ENCODE results near the gene TAGAP. TPM values are rescaled to one million over a fixed set of nuclear protein-coding genes. Genes with fewer than 3 reads are reported as not detected.

The TAGAP gene
- total and polyA plus RNA-seq, 2 experiments from 2014 or later: 2.9 to 4.4 TPM

DNA sequence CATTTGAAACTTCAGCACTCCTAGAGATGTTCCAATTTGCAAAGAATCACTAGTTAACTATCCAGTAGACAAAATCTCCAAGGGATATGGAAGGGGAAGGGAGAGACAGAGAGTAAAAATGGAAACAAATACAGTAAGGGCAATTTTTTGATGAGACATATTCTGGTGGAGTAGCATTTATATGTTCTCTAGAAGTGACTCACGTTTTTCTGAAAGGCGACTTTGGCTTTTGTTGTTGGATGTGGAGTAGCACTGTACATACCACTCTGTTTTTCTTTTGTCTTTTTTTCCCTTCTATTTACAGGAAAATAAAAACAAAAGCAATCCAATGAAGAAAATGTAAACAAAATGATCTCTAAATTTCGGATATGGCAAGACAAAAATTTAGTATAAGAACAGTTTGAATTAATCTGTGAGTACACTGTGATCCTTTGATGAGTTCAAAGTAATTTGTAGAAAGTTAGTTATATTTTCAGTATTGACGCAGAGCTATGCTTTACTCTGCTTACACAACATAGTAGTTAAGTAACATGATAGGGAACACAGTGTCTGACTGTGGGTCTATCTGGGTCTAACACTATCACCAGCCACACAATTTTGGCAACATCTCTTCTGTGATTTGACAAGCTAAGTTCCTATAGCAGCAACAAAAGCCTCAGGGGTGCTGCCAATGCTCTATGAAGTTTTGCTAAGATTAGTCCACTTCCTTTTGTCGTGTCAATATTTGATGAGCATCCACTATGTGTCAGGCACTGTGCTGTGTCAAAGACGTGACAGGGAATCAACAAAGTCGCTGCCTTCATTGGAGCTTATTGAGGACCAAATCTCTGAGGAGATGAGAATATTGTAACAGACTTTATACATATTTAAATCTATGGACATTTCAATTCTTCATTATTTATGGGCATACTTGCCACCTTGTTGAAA, 27.3 kb upstream of the TAGAP start:
- peaks cover 11% of the 10 kb centered on the region for H3K4me1 ChIP-seq (ENCODE audit: insufficient read depth)
- no peak for DNase-seq (ENCODE audit: low spot score)
- no peaks in the 10 kb centered on the region for H3K9me3 ChIP-seq (ENCODE audit: low read depth)
- H3K36me3 ChIP-seq (replicated peaks; ENCODE audit: insufficient read depth, low read depth): no peaks in the 10 kb centered on the region
- H3K4me3 ChIP-seq: no peak overlapping the region
- H3K79me2 ChIP-seq: no peaks in the 10 kb centered on the region
- 81% methylated on average over 7 of the region's 7 CpGs for WGBS (ENCODE audit: low lambda C conversion rate, missing lambda C conversion rate)
- no peak overlapping the region for H3K4me2 ChIP-seq
- H3K27ac ChIP-seq: peak overlapping the region; percentile 39
- H4K20me1 ChIP-seq (ENCODE audit: insufficient read depth, poor library complexity, severe bottlenecking): no peaks in the 10 kb centered on the region
- TF ChIP-seq EZH2 (IDR thresholded peaks at IDR 0.05; ENCODE audit: borderline replicate concordance): no peak
- TF ChIP-seq, protein P1, sequence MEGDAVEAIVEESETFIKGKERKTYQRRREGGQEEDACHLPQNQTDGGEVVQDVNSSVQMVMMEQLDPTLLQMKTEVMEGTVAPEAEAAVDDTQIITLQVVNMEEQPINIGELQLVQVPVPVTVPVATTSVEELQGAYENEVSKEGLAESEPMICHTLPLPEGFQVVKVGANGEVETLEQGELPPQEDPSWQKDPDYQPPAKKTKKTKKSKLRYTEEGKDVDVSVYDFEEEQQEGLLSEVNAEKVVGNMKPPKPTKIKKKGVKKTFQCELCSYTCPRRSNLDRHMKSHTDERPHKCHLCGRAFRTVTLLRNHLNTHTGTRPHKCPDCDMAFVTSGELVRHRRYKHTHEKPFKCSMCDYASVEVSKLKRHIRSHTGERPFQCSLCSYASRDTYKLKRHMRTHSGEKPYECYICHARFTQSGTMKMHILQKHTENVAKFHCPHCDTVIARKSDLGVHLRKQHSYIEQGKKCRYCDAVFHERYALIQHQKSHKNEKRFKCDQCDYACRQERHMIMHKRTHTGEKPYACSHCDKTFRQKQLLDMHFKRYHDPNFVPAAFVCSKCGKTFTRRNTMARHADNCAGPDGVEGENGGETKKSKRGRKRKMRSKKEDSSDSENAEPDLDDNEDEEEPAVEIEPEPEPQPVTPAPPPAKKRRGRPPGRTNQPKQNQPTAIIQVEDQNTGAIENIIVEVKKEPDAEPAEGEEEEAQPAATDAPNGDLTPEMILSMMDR (IDR thresholded peaks at IDR 0.05; ENCODE audit: poor library complexity): no peak
- TF ChIP-seq EZH2phosphoT487 (IDR thresholded peaks at IDR 0.05; ENCODE audit: low read depth, severe bottlenecking, unreplicated experiment): no peak
- no peak overlapping the region for H2AFZ ChIP-seq
- H3K9me2 ChIP-seq (replicated peaks; ENCODE audit: insufficient read depth): no peaks in the 10 kb centered on the region
- H3K27me3 ChIP-seq: no peaks in the 10 kb centered on the region

DNA sequence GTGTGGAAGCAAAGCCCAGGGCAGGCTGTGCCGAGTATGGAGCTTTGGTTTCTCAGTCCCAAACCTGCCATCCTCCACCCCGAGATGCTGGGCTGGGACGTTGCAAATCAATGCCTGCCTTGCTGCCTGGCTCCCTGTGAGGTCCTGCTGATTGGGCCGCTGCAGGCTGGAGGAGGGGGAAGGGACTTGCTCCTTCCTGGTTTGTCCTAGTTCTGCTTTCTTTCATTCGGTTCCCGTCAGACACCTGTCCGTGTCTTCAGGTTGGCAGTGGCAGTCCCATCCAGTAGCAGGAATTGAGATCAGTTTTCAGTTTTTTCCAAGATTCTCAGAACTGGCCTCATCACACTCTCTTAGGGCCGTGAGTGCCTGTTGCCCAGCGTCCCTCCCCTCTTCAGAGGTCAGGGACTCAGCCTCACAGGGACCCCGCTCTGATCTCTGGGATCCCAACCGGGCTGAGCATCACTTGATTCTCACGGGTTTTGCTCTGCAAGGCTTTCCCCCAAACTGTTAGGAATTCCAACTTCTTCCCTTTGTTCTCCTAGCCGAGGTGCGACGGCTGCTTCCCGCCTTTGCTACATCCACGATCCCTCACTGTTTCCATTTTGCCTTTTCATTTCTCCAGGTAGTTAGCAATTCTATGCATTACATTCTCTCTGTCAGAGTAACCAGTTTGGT, 24.2 kb upstream of the TAGAP start:
- no peak overlapping the region for H3K4me3 ChIP-seq
- no peaks in the 10 kb centered on the region for H3K36me3 ChIP-seq (replicated peaks; ENCODE audit: insufficient read depth, low read depth)
- no peaks in the 10 kb centered on the region for H3K27me3 ChIP-seq
- no peaks in the 10 kb centered on the region for H3K79me2 ChIP-seq
- H3K9me3 ChIP-seq (ENCODE audit: low read depth): no peaks in the 10 kb centered on the region
- TF ChIP-seq EZH2 (IDR thresholded peaks at IDR 0.05; ENCODE audit: borderline replicate concordance) (no peak), EZH2phosphoT487 (IDR thresholded peaks at IDR 0.05; ENCODE audit: low read depth, severe bottlenecking, unreplicated experiment) (no peak)
- TF ChIP-seq, protein P1 (IDR thresholded peaks at IDR 0.05; ENCODE audit: poor library complexity): no peak
- H3K9me2 ChIP-seq (replicated peaks; ENCODE audit: insufficient read depth): no peaks in the 10 kb centered on the region
- no peak overlapping the region for H3K27ac ChIP-seq
- no peak overlapping the region for H2AFZ ChIP-seq
- no peak overlapping the region for H3K4me2 ChIP-seq
- no peaks in the 10 kb centered on the region for H4K20me1 ChIP-seq (ENCODE audit: insufficient read depth, poor library complexity, severe bottlenecking)
- H3K4me1 ChIP-seq (ENCODE audit: insufficient read depth): peaks cover 11% of the 10 kb centered on the region
- no peak for DNase-seq (ENCODE audit: low spot score)
- 55% methylated on average over 17 of the region's 17 CpGs for WGBS (ENCODE audit: low lambda C conversion rate, missing lambda C conversion rate)

DNA sequence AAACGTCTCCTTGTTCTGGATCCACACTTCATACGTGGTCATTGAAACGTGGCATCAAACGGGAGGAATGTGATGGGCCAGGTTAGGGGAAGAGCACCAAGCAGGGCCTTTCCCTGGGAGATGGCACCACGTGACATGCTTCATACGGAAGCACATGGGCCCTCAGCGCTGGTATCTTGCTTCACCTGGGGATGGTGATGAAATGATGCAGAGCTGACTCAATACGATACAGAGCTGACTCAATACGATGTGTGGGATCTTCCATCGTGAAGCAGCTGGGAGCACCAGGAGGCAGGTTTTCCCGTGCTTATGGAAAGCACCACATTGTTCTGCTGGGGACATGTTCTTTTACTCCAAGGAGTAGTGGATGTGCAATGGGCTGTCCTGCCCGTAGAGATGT, 22.5 kb upstream of the TAGAP start:
- H3K9me3 ChIP-seq (ENCODE audit: low read depth): no peaks in the 10 kb centered on the region
- no peaks in the 10 kb centered on the region for H3K4me1 ChIP-seq (ENCODE audit: insufficient read depth)
- H3K27me3 ChIP-seq: no peaks in the 10 kb centered on the region
- H3K4me2 ChIP-seq: no peak overlapping the region
- no peaks in the 10 kb centered on the region for H3K79me2 ChIP-seq
- no peak for DNase-seq (ENCODE audit: low spot score)
- H3K4me3 ChIP-seq: no peak overlapping the region
- H4K20me1 ChIP-seq (ENCODE audit: insufficient read depth, poor library complexity, severe bottlenecking): no peaks in the 10 kb centered on the region
- no peak overlapping the region for H3K27ac ChIP-seq
- H3K9me2 ChIP-seq (replicated peaks; ENCODE audit: insufficient read depth): no peaks in the 10 kb centered on the region
- H3K36me3 ChIP-seq (replicated peaks; ENCODE audit: insufficient read depth, low read depth): no peaks in the 10 kb centered on the region
- WGBS (ENCODE audit: low lambda C conversion rate, missing lambda C conversion rate): 93% methylated on average over 12 of the region's 12 CpGs
- H2AFZ ChIP-seq: no peak overlapping the region
- TF ChIP-seq EZH2phosphoT487 (IDR thresholded peaks at IDR 0.05; ENCODE audit: low read depth, severe bottlenecking, unreplicated experiment) (no peak), EZH2 (IDR thresholded peaks at IDR 0.05; ENCODE audit: borderline replicate concordance) (no peak)
- TF ChIP-seq, protein P1 (IDR thresholded peaks at IDR 0.05; ENCODE audit: poor library complexity): no peak
